Measurements from ENCODE around the gene YPEL2.

- no peak for TF ChIP-seq CTCF (IDR thresholded peaks at IDR 0.05)
- no peak for TF ChIP-seq POLR2A (IDR thresholded peaks at IDR 0.05)
These were observed 23.7 kb downstream of the YPEL2 start for GRCh38 chr17:59355030-59355701.
